SK-N-SH (cell line): ENCODE data around the gene HOXB9. TPM values are rescaled to one million over a fixed set of nuclear protein-coding genes. Genes with fewer than 3 reads are reported as not detected.

Experiments
- CTCF ChIA-PET: fragments of 300-600, 350-600 bp; formaldehyde crosslinking; extraction: SDS; loops from one replicate; lab custom pipeline; 2021; lab: Yijun Ruan, JAX
- POLR2A ChIA-PET: fragments of 350-600 bp; sonication (Branson Sonifier 250); formaldehyde crosslinking; extraction: SDS; loops from one replicate; lab custom pipeline; 2020; ENCODE audit warnings: antibody characterized with exemption, inconsistent platforms; lab: Yijun Ruan, JAX
- DNase-seq: peaks from one replicate; pipeline ENCODE4 v3.0.0; 2012
- H2AFZ ChIP-seq: fragments of 200-600 bp; sonication (generic); 2 replicates; pipeline ENCODE4 v1.8.1; 2016; ENCODE audit warnings: antibody characterized with exemption, mild to moderate bottlenecking, low read depth
- H3F3A ChIP-seq: fragments of 200-600 bp; sonication (generic); replicated peaks from 2 replicates; pipeline ENCODE3; 2016; ENCODE audit warnings: antibody characterized with exemption, mild to moderate bottlenecking; ENCODE audit not compliant: insufficient read depth
- H3K27ac ChIP-seq, 2 experiments: fragments of 200-500 bp in 1 of 2; fragments of 200-600 bp in 1 of 2; sonication (Bioruptor generic) in 1 of 2; sonication (generic), shearing (Covaris generic) in 1 of 2; 2 replicates each; pipeline versions ENCODE4 v1.5.1 to v1.6.1; 2014 to 2016; ENCODE audit warnings: low read depth in 2 of 2, inconsistent platforms in 1 of 2, low read length in 1 of 2, mild to moderate bottlenecking in 1 of 2, mixed read lengths in 1 of 2
- H3K27me3 ChIP-seq: fragments of 200-600 bp; sonication (generic), shearing (Covaris generic); 2 replicates; pipeline ENCODE4 v1.6.1; 2016; ENCODE audit warnings: mixed run types; ENCODE audit not compliant: insufficient read depth
- H3K36me3 ChIP-seq, 2 experiments: fragments of 200-500 bp in 1 of 2; fragments of 200-600 bp in 1 of 2; sonication (Bioruptor generic) in 1 of 2; sonication (generic) in 1 of 2; replicated peaks in 1 of 2; 2 replicates each; pipeline versions ENCODE3 to v1.5.1; 2014 to 2016; ENCODE audit warnings: low read length in 1 of 2, mild to moderate bottlenecking in 1 of 2; ENCODE audit not compliant: insufficient read depth in 2 of 2, control insufficient read depth in 1 of 2
- H3K4me1 ChIP-seq, 2 experiments: fragments of 200-500 bp in 1 of 2; fragments of 200-600 bp in 1 of 2; sonication (Bioruptor generic) in 1 of 2; sonication (generic), shearing (Covaris generic) in 1 of 2; 2 replicates each; pipeline versions ENCODE4 v1.5.1 to v1.6.1; 2014 to 2016; ENCODE audit warnings: low read depth in 1 of 2, low read length in 1 of 2, mixed run types in 1 of 2; ENCODE audit not compliant: insufficient read depth in 2 of 2, control insufficient read depth in 1 of 2
- H3K4me2 ChIP-seq: fragments of 200-600 bp; sonication (generic), shearing (Covaris generic); 2 replicates; pipeline ENCODE4 v1.6.1; 2017; ENCODE audit warnings: mixed run types
- H3K4me3 ChIP-seq, 2 experiments: fragments of 200-500 bp in 1 of 2; fragments of 200-600 bp in 1 of 2; sonication (Bioruptor generic) in 1 of 2; sonication (generic), shearing (Covaris generic) in 1 of 2; 2 replicates each; pipeline versions ENCODE4 v1.5.1 to v1.8.1; 2014 to 2016; ENCODE audit warnings: low read depth in 2 of 2, inconsistent platforms in 1 of 2, low read length in 1 of 2, mild to moderate bottlenecking in 1 of 2, mixed read lengths in 1 of 2, moderate library complexity in 1 of 2
- H3K79me2 ChIP-seq: fragments of 200-600 bp; sonication (generic); 2 replicates; pipeline ENCODE4 v1.8.1; 2017; ENCODE audit warnings: mild to moderate bottlenecking; ENCODE audit not compliant: insufficient read depth
- H3K9ac ChIP-seq: fragments of 200-600 bp; sonication (generic); 2 replicates; pipeline ENCODE4 v1.6.1; 2017; ENCODE audit warnings: mixed run types
- H3K9me2 ChIP-seq: fragments of 200-600 bp; sonication (generic); 2 replicates; pipeline ENCODE4 v1.6.1; 2017; ENCODE audit warnings: mixed run types
- H3K9me3 ChIP-seq: fragments of 200-600 bp; sonication (generic); 2 replicates; pipeline ENCODE4 v1.6.1; 2017; ENCODE audit warnings: mixed run types, mild to moderate bottlenecking, moderate library complexity
- H4K20me1 ChIP-seq: fragments of 200-600 bp; sonication (generic); 2 replicates; pipeline ENCODE4 v1.6.1; 2017; ENCODE audit warnings: mild to moderate bottlenecking, mixed run types; ENCODE audit not compliant: insufficient read depth
- CHD2 ChIP-seq: fragments of 150-350 bp; IDR thresholded peaks from 2 replicates; pipeline ENCODE4 v1.6.1; 2018; ENCODE audit warnings: low read length; ENCODE audit not compliant: partially characterized antibody
- EP300 ChIP-seq, 2 experiments: IDR thresholded peaks; 2 replicates each; pipeline versions ENCODE4 v1.4.0 to v1.6.1; 2012; ENCODE audit warnings: borderline replicate concordance in 1 of 2, low read depth in 1 of 2, low read length in 1 of 2
- EZH2phosphoT487 ChIP-seq: fragments of 200-600 bp; sonication (generic); IDR thresholded peaks from 2 replicates; pipeline ENCODE4 v1.6.1; 2017; ENCODE audit warnings: low read depth, mixed run types, mild to moderate bottlenecking, antibody characterized with exemption, moderate library complexity, borderline replicate concordance
- FOXJ3 ChIP-seq: sonication (generic); formaldehyde crosslinking; IDR thresholded peaks from 2 replicates; pipeline ENCODE4 v1.5.1; 2020; ENCODE audit warnings: mild to moderate bottlenecking, missing genetic modification reagents
- GATA2 ChIP-seq: sonication (generic); formaldehyde crosslinking; IDR thresholded peaks from 2 replicates; pipeline ENCODE4 v1.5.0; 2020; ENCODE audit warnings: mild to moderate bottlenecking, missing genetic modification reagents
- MAX ChIP-seq: IDR thresholded peaks from 2 replicates; pipeline ENCODE4 v1.4.0; 2012; ENCODE audit warnings: low read depth
- MEF2A ChIP-seq: IDR thresholded peaks from 2 replicates; pipeline ENCODE4 v1.4.0; 2012; ENCODE audit warnings: low read depth, borderline replicate concordance
- NFIC ChIP-seq: IDR thresholded peaks from 2 replicates; pipeline ENCODE4 v1.4.0; 2012; ENCODE audit warnings: borderline replicate concordance
- NRF1 ChIP-seq: IDR thresholded peaks from 2 replicates; pipeline ENCODE4 v1.6.1; 2012; ENCODE audit warnings: low read depth, mild to moderate bottlenecking, low read length
- PBX3 ChIP-seq: IDR thresholded peaks from 2 replicates; pipeline ENCODE4; 2012
- POLR2AphosphoS5 ChIP-seq: IDR thresholded peaks from 2 replicates; pipeline ENCODE4 v1.6.1; 2012; ENCODE audit warnings: low read depth, low read length
- RCOR1 ChIP-seq: fragments of 150-350 bp; IDR thresholded peaks from 2 replicates; pipeline ENCODE4 v1.6.1; 2017; ENCODE audit warnings: antibody characterized with exemption, low read length
- SIN3A ChIP-seq: IDR thresholded peaks from 2 replicates; pipeline ENCODE4 v1.6.1; 2012; ENCODE audit warnings: low read depth, mild to moderate bottlenecking, low read length, moderate library complexity, borderline replicate concordance
- SMC3 ChIP-seq: IDR thresholded peaks from 2 replicates; pipeline ENCODE4 v1.6.1; 2012; ENCODE audit warnings: low read depth, low read length, improper control_type of control experiment
- TEAD4 ChIP-seq: IDR thresholded peaks from 2 replicates; pipeline ENCODE4 v1.4.0; 2012; ENCODE audit warnings: mild to moderate bottlenecking, borderline replicate concordance; ENCODE audit not compliant: insufficient read depth
- USF1 ChIP-seq: IDR thresholded peaks from 2 replicates; pipeline ENCODE4 v1.4.0; 2012; ENCODE audit warnings: low read depth, borderline replicate concordance
- ZBTB33 ChIP-seq: IDR thresholded peaks from 2 replicates; pipeline ENCODE4 v1.4.0; 2012; ENCODE audit warnings: low read depth, borderline replicate concordance
- WGBS: methylation state at CpG from one replicate; pipeline ENCODE4 v1.1.6; 2017; ENCODE audit warnings: low lambda C conversion rate; 5-methylcytosine and 5-hydroxymethylcytosine counted together
- polyA plus RNA-seq, 3 experiments: library from polyadenylated mRNA; depleted of rRNA; stranded (reverse); fragments of >200 nt; gene quantifications; 2 replicates each; pipeline ENCODE4 v1.2.3, GENCODE V29; 2012

HOXB9 gene
- polyA plus RNA-seq, 1 of the 3 experiments (the other 2 are of a cell fraction), result not detected

- H3K4me2 ChIP-seq, result no peak overlapping the region
- no peak overlapping the region for H2AFZ ChIP-seq
- POLR2A ChIA-PET, result no interaction called here
- no peaks in the 10 kb centered on the region for H3K79me2 ChIP-seq
- no peak overlapping the region for H3K9ac ChIP-seq
- H3K4me3 ChIP-seq, result no peak overlapping the region
- H3K9me3 ChIP-seq, result no peaks in the 10 kb centered on the region
- CTCF ChIA-PET, result interaction anchor here (0.9 to 1.7 kb wide), 8 partner anchors 8 to 594 kb away, joined by 3 to 8 read pairs (median 3); partner anchors contain the start of gene HOXB5
- peaks cover 5% of the 10 kb centered on the region; the same call in 1 of the 2 replicates for H4K20me1 ChIP-seq
- DNase-seq, result no peak
- no peaks in the 10 kb centered on the region for H3K9me2 ChIP-seq
- peaks cover 99% of the 10 kb centered on the region for H3K27me3 ChIP-seq
- H3K27ac ChIP-seq, result no peak overlapping the region
- H3K36me3 ChIP-seq, result no peaks in the 10 kb centered on the region
- no peaks in the 10 kb centered on the region; a peak in 1 of 4 replicates for H3K4me1 ChIP-seq
- no peaks in the 10 kb centered on the region for H3F3A ChIP-seq
- TF ChIP-seq MEF2A, result no peak
- TF ChIP-seq EZH2phosphoT487, result no peak
- no peak for TF ChIP-seq RCOR1
- no peak for TF ChIP-seq PBX3
- no peak for TF ChIP-seq ZBTB33
- no peak for TF ChIP-seq EP300 (IDR thresholded peaks at IDR 0.05; ENCODE audit: borderline replicate concordance in 1 of 2, low read depth in 1 of 2, low read length in 1 of 2)
- TF ChIP-seq NRF1, result no peak
- no peak for TF ChIP-seq CHD2
- TF ChIP-seq USF1, result no peak
- TF ChIP-seq, all 33 proteins: peak for 0
These were observed 17.1 kb downstream of the HOXB9 start for GRCh38 chr17:48609033-48609432.

GRCh38 chr17:48608494-48608834 lies 17.7 kb downstream of the HOXB9 start:
- Histone ChIP-seq H3K4me3 (no peak overlapping the region), H3K27me3 (peaks cover 99% of the 10 kb centered on the region), H3K4me2 (no peak overlapping the region), H3K27ac (no peak overlapping the region), H3K9ac (no peak overlapping the region), H3K9me2 (no peaks in the 10 kb centered on the region), H3K36me3 (no peaks in the 10 kb centered on the region), H3K9me3 (no peaks in the 10 kb centered on the region), H2AFZ (no peak overlapping the region), H3K4me1 (no peaks in the 10 kb centered on the region; a peak in 1 of 4 replicates), H3F3A (no peaks in the 10 kb centered on the region), H4K20me1 (peaks cover 5% of the 10 kb centered on the region; the same call in 1 of the 2 replicates)
- POLR2A ChIA-PET, result no interaction called here
- CTCF ChIA-PET, result interaction anchor here (0.9 to 1.9 kb wide), 6 partner anchors 49 to 594 kb away, joined by 3 to 6 read pairs (median 4); no protein-coding TSS in a partner anchor
- TF ChIP-seq POLR2AphosphoS5, result no peak
- TF ChIP-seq MAX, result no peak
- TF ChIP-seq NRF1, result no peak
- TF ChIP-seq TEAD4, result no peak
- TF ChIP-seq SMC3, result no peak
- TF ChIP-seq FOXJ3 (CRISPR knock-in tag), result no peak
- no peak for TF ChIP-seq ZBTB33
- TF ChIP-seq MEF2A, result no peak
- TF ChIP-seq SIN3A, result no peak
- no peak for TF ChIP-seq GATA2 (CRISPR knock-in tag)
- no peak for TF ChIP-seq NFIC
- TF ChIP-seq, all 33 proteins: peak for 0
- no peaks in the 10 kb centered on the region for H3K79me2 ChIP-seq
- no peak for DNase-seq
- WGBS, result 71% methylated on average over 1 of the region's 1 CpG
